DOHH2 (cell line): Measurements from ENCODE around the gene UVSSA.
"Not testable (repeated sequence)": the region's sequence is repeated elsewhere in the genome, so short reads cannot be mapped to it uniquely, and the experiment has no call there.

ENCODE experiments used
- H3F3A ChIP-seq: fragments of 200-600 bp; sonication (generic), shearing (Covaris generic); 2 replicates; pipeline ENCODE4 v1.6.0; 2016; ENCODE audit warnings: antibody characterized with exemption, mild to moderate bottlenecking; ENCODE audit not compliant: control insufficient read depth, insufficient read depth
- H3K27ac ChIP-seq: fragments of 200-600 bp; sonication (generic); 2 replicates; pipeline ENCODE4 v1.5.1; 2014; ENCODE audit warnings: low read depth, mild to moderate bottlenecking, low read length, moderate library complexity
- H3K27me3 ChIP-seq: fragments of 200-600 bp; sonication (generic); 2 replicates; pipeline ENCODE4 v1.6.1; 2014; ENCODE audit warnings: mild to moderate bottlenecking, low read length, mixed read lengths; ENCODE audit not compliant: control insufficient read depth
- H3K36me3 ChIP-seq: fragments of 200-600 bp; sonication (generic); 2 replicates; pipeline ENCODE4 v1.6.1; 2014; ENCODE audit warnings: mild to moderate bottlenecking, low read length, moderate library complexity, mixed read lengths; ENCODE audit not compliant: control insufficient read depth
- H3K4me1 ChIP-seq: fragments of 200-600 bp; sonication (generic); 2 replicates; pipeline ENCODE4 v1.6.1; 2014; ENCODE audit warnings: mild to moderate bottlenecking, low read length, mixed read lengths; ENCODE audit not compliant: control insufficient read depth
- H3K4me2 ChIP-seq: fragments of 200-600 bp; sonication (generic); 2 replicates; pipeline ENCODE4 v1.6.0; 2014; ENCODE audit warnings: mild to moderate bottlenecking, low read length, moderate library complexity
- H3K4me3 ChIP-seq: fragments of 200-600 bp; sonication (generic); 2 replicates; pipeline ENCODE4 v1.5.1; 2014; ENCODE audit warnings: mild to moderate bottlenecking, low read length, mixed read lengths
- H3K79me2 ChIP-seq: fragments of 200-600 bp; sonication (generic); 2 replicates; pipeline ENCODE4 v1.6.1; 2014; ENCODE audit warnings: mild to moderate bottlenecking, low read length, mixed read lengths; ENCODE audit not compliant: control insufficient read depth
- H3K9me2 ChIP-seq: fragments of 200-600 bp; sonication (generic); replicated peaks from 2 replicates; pipeline ENCODE4 v1.6.1; 2014; ENCODE audit warnings: mild to moderate bottlenecking, low read length, mixed read lengths; ENCODE audit not compliant: control insufficient read depth
- H3K9me3 ChIP-seq: fragments of 200-600 bp; sonication (generic); 2 replicates; pipeline ENCODE4 v1.6.1; 2014; ENCODE audit warnings: antibody characterized with exemption, low read length, mixed read lengths; ENCODE audit not compliant: control insufficient read depth, insufficient read depth
- H4K20me1 ChIP-seq: fragments of 200-600 bp; sonication (generic); 2 replicates; pipeline ENCODE4 v1.6.0; 2014; ENCODE audit warnings: low read depth, mild to moderate bottlenecking, antibody characterized with exemption, low read length, moderate library complexity; ENCODE audit not compliant: control insufficient read depth, insufficient read depth
- EZH2phosphoT487 ChIP-seq: fragments of 200-600 bp; sonication (generic); IDR thresholded peaks from 2 replicates; pipeline ENCODE4 v1.6.1; 2017; ENCODE audit warnings: borderline replicate concordance, mild to moderate bottlenecking, antibody characterized with exemption, low read length, moderate library complexity, mixed read lengths
- TF ChIP-seq, protein P1 (sequence below): fragments of 200-600 bp; sonication (generic); IDR thresholded peaks from one replicate; pipeline ENCODE4 v1.5.1; 2014; ENCODE audit warnings: antibody characterized with exemption, mild to moderate bottlenecking, low read depth, low read length; ENCODE audit not compliant: poor library complexity, severe bottlenecking

The UVSSA gene

DNA sequence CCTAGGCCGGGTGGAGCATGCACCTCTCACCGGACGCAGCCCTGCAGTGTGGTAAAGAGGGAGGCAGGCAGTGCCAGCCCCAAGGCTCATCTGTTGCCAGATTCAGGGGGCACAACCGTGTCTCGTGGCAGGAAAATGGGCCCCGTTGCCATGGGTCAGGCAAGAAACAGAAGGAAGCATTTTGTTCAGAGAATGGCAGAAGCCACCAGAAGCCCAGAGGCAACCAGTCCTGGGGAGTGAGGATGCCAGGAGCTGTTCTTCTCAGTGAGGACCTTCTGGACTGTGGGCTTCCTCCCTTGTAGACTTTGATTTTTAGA lies 12.5 kb upstream of the UVSSA start:
- no peak overlapping the region for H3K4me2 ChIP-seq
- no peaks in the 10 kb centered on the region for H3F3A ChIP-seq
- peaks cover 47% of the 10 kb centered on the region for H3K36me3 ChIP-seq

GRCh38 chr4:1335193-1335883 lies 11.7 kb upstream of the UVSSA start:
- H4K20me1 ChIP-seq, H3F3A ChIP-seq, H3K4me3 ChIP-seq, H3K9me3 ChIP-seq, H3K27ac ChIP-seq, H3K79me2 ChIP-seq, H3K4me1 ChIP-seq, H3K27me3 ChIP-seq, H3K9me2 ChIP-seq, H3K4me2 ChIP-seq: not testable (repeated sequence)
- H3K36me3 ChIP-seq, result peaks cover 54% of the 10 kb centered on the region

More for the DNA sequence above, 12.5 kb upstream of the UVSSA start:
- no peak overlapping the region for H3K27ac ChIP-seq
- peaks cover 4% of the 10 kb centered on the region; the same call in 1 of the 2 replicates for H3K79me2 ChIP-seq
- H3K4me3 ChIP-seq, result no peak overlapping the region
- no peak for TF ChIP-seq EZH2phosphoT487
- TF ChIP-seq, protein P1, sequence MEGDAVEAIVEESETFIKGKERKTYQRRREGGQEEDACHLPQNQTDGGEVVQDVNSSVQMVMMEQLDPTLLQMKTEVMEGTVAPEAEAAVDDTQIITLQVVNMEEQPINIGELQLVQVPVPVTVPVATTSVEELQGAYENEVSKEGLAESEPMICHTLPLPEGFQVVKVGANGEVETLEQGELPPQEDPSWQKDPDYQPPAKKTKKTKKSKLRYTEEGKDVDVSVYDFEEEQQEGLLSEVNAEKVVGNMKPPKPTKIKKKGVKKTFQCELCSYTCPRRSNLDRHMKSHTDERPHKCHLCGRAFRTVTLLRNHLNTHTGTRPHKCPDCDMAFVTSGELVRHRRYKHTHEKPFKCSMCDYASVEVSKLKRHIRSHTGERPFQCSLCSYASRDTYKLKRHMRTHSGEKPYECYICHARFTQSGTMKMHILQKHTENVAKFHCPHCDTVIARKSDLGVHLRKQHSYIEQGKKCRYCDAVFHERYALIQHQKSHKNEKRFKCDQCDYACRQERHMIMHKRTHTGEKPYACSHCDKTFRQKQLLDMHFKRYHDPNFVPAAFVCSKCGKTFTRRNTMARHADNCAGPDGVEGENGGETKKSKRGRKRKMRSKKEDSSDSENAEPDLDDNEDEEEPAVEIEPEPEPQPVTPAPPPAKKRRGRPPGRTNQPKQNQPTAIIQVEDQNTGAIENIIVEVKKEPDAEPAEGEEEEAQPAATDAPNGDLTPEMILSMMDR, result no peak
- no peaks in the 10 kb centered on the region for H3K9me2 ChIP-seq
- H3K27me3 ChIP-seq, result no peaks in the 10 kb centered on the region
- no peaks in the 10 kb centered on the region for H3K4me1 ChIP-seq
- no peaks in the 10 kb centered on the region for H4K20me1 ChIP-seq
- H3K9me3 ChIP-seq, result no peaks in the 10 kb centered on the region

DNA sequence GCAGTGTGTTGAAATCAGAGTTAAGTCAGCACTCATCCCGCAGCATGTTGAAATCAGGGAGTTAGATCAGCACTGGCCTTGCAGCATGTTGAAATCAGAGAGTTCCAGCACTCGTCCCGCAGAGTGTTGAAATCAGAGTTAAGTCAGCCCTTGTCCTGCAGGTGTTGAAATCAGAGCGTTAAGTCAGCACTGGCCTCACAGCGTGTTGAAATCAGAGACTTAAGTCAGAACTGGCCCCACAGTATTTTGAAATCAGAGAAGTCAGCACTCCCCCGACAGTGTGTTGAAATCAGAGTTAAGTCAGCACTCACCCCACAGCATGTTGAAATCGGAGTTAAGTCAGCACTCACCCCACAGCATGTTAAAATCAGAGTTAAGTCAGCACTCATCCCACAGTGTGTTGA lies 10.9 kb upstream of the UVSSA start:
- H3K79me2 ChIP-seq, result 0 out of 2 replicates have a peak, but pooled peaks cover under 1% of the 10 kb centered on the region
- H3K27ac ChIP-seq, result no peak overlapping the region
- H3K9me3 ChIP-seq, result no peaks in the 10 kb centered on the region
- H3K27me3 ChIP-seq, result no peaks in the 10 kb centered on the region
- H3K9me2 ChIP-seq, result no peaks in the 10 kb centered on the region
- H3F3A ChIP-seq, result no peaks in the 10 kb centered on the region
- H3K4me2 ChIP-seq, result no peak overlapping the region
- TF ChIP-seq, protein P1, result no peak
- TF ChIP-seq EZH2phosphoT487, result no peak
- peaks cover 60% of the 10 kb centered on the region for H3K36me3 ChIP-seq
- no peak overlapping the region for H3K4me3 ChIP-seq
- H4K20me1 ChIP-seq, result no peaks in the 10 kb centered on the region
- no peaks in the 10 kb centered on the region for H3K4me1 ChIP-seq

GRCh38 chr4:1337376-1337831 lies 9.6 kb upstream of the UVSSA start:
- no peak overlapping the region for H3K4me2 ChIP-seq
- no peaks in the 10 kb centered on the region for H3F3A ChIP-seq
- no peak for TF ChIP-seq EZH2phosphoT487

More at GRCh38 chr4:1337376-1337831, 9.6 kb upstream of the UVSSA start:
- H3K4me1 ChIP-seq, result no peaks in the 10 kb centered on the region
- no peak overlapping the region for H3K4me3 ChIP-seq
- no peak overlapping the region for H3K27ac ChIP-seq
- H3K36me3 ChIP-seq, result peaks cover 56% of the 10 kb centered on the region
- H3K79me2 ChIP-seq, result no peaks in the 10 kb centered on the region
- no peaks in the 10 kb centered on the region for H3K9me2 ChIP-seq
- H4K20me1 ChIP-seq, result no peaks in the 10 kb centered on the region; the same call in 1 of the 2 replicates
- H3K27me3 ChIP-seq, result no peaks in the 10 kb centered on the region
- no peaks in the 10 kb centered on the region for H3K9me3 ChIP-seq
